ENCODE data around the gene VPS13D.

DNA sequence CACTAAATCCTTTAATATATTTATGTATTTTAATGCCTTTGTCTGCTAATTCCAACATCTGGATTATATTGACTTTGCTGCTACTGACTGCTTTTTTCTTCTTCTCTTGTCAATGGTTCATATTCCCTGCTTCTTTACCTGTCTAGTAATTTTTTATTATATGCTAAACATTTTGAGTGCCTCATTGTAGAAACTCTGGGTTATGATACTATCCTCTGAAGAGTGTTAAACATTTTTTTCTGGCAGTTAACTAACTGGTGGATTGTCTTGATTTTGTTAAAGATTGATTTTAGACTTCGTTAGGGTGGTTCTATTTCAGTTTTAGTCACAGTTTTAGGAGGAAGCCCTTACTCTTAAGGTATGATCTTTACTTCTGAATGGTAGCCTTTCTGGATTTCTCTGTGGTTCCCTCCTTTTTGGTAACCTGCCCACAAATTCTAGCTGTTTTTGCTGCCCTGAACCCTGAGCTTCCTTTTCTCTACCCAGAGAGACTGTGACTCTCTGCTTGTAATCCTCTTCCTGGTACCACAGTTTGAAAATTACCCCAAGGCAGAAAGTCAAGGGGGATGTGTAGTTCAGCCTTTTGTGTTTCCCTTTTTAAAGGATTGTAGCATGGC, 306.3 kb downstream of the VPS13D start:
- TF ChIP-seq POLR2A (IDR thresholded peaks at IDR 0.05) (no peak), CTCF (IDR thresholded peaks at IDR 0.05) (no peak)

Data from Peyer's patch (tissue), 4 donors.